Erythroblast (primary cell): ENCODE measurements around the gene PRDM1.

Source experiments
- GATA1 ChIP-seq: IDR thresholded peaks from 2 replicates; pipeline ENCODE4 v1.6.1; 2011; ENCODE audit warnings: low read depth, mild to moderate bottlenecking, control low read depth, low read length, moderate library complexity
- POLR2A ChIP-seq: IDR thresholded peaks from 2 replicates; pipeline ENCODE4 v1.6.1; 2011; ENCODE audit warnings: mild to moderate bottlenecking, low read length

DNA sequence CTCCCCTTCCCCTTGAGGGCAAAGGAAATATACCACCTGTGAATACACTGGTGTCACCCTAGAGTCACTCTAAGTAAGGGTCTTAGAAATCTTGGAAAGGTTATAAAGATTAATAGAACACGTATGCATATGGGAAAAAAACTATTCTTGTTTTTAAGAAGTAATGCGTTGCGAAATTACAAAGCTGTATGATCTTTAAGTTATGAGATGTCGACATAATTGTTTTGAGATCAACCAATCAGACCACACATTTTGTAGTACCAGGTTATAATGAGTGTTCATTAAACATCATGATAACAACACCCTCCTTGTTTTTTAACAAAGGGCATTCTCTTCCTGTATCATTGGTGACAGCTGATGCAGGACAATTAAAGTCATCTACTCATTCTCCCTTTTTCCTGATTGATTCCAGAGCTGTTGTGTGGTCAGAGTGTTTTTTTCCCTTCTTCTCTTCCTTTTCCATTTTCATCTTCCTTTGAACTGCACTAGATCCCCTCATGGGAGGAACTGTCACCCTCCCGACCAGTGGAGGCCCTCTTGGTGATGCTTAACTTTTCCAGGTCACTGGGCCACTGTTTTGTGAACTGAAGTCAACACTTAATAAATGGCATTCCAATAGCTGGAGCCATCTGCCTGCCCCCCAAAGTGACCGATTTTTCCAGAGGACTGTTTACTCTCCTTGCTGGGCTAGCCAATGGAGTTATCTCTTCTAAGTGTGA is 37.0 kb downstream of the PRDM1 start:
- no peak for TF ChIP-seq POLR2A
- no peak for TF ChIP-seq GATA1
